HG03064 (cell line): Measurements from ENCODE around the gene SLX4.

Source experiments
- ATAC-seq: cut with Tn5 transposase; IDR thresholded peaks from one replicate; pipeline ENCODE4 v1.9.1; 2021; ENCODE audit warnings: low read depth; ENCODE audit not compliant: unreplicated experiment

The SLX4 gene

DNA sequence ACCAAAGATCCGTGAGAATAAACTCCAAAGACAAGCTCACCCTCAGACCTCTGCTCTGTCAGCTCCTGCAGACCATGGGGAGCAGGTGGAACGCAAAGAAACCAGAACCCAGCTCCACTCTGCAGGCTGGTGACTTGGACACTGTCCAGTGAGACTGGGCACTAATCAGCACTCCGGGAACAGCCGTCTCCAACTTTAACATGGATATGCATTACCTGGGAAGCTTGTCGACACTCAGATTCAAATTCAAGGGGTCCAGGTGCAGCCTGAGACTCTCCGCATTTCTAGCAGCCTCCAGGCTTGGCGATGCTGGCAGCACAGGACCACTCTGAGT, 9.1 kb downstream of the SLX4 start:
- ATAC-seq: no peak

DNA sequence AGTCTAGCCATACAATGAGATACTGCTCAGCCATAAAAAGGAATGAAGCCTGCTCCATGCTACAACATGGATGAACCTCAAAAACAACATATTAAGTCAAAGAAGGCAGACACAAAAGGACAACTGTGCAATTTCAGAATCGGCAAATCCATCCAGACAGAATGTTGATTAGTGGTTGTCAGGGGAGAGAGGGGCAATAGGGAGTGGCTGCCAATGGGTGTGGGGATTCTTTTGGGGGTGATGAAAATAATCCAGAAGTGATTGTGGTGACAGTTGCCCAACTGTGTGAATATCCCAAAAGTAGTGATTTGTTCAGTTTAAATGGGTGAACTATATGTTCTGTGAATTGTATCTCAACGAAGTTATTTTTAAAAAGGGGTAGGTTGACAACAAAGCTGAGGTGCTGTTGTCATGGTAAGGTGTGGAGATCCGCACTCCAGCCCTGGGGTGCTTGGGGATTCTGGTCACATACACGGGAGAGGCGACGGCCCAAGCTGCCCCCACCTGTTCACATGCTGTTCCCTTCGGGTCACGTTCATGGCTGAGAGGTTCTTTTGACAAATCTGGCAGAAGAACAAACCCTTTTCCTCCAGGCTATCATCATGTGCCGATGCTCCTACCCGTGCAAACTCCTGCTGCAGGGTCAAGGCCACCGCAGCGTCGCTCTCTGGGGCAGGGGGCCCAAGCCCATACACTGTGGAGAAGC, 9.6 kb downstream of the SLX4 start:
- no peak for ATAC-seq

DNA sequence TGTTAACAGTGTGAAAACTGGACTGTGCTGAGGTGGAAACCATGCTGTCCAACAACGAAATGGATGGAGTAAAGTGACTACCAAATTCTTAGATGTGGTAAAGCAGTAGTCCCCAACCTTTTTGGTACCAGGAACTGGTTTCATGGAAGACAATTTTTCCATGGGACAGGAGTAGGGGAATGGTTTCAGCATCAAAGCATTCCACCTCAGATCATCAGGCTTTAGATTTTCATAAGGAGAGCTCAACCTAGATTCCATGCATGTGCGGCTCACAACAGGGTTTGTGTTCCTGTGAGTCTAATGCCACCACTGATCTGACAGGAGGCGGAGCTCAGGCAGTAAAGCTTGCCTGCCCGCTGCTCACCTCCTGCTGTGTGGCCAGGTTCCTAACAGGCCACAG, 11.5 kb downstream of the SLX4 start:
- ATAC-seq: no peak

DNA sequence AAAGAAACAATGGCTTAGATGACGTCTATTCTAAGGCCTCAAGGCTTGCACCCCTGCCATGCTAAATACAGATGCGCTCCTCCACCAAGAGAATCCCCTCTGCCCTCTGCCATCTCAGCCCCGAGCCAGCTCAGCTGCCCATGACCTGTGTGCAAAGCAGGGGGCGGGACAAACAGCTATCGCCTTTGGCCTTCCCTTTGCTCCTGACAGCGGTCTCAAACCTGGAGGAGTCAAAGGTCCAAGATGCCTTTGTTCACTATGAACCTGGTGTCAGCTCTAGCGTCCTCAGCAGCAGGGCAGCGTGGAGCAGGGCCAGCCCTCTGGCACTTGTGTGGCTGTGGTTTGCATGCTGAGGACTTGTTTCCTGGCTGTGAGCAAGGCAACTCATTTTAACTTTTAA, 12.3 kb downstream of the SLX4 start:
- ATAC-seq: no peak

- ATAC-seq: no peak
Measured at GRCh38 chr16:3598236-3598635, 13.2 kb downstream of the SLX4 start.

DNA sequence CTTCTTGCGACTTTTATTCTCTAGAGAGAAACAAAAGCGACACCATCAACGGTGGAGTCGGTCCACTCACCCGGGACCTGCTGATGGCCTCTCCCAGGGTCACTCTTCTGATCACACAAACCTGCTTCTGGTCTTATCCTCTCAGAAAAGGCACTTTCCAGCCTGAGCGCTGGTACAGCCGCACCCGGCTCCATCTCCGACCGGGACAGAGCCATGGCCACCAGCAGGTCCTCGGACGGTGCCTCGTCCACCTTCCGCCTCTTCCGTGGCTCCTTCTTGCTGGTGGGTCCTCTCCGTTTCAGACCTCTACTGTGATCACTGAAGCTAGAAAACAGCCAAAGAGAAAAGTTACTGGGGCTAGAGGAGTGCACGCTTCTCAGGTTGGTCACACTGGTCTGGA, 13.7 kb downstream of the SLX4 start:
- ATAC-seq: no peak

- ATAC-seq: no peak
Measured at GRCh38 chr16:3597226-3597625, 14.2 kb downstream of the SLX4 start.

DNA sequence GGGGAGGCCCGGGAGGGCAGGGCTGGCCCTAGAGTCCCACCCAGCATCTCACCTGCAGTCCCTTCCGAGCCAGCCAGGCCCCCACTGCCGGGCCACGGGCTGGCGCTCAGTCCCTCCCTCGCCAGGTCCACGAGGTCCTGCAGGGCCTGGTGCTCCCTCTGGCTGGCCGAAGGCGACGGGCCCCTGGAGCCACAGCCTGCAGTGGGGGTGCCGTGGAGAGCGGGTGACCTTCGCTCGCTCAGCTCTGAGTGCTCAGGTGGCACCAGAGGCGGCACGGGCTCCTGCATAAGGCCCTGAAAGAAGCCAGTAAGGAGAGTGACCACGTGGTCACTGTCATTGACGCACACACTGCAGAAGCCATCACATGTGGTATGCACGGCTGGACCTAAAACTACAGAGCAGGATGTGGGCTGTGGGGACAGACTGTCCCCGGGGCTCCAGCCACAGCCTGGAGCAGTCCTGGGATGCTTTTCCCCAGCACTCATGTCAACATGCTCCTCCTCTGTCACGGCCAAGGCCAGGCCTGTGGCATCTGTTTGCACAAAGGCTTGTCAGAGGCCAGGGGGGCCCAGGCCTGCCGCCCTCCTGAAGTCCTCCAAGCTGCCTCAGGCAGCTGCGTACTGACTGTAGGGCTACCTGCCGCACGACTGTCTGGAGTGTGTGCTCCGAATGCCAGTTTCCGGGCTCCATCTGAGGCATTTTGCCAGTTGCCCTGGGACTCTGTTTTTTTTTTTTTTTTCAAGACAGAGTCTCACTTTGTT, 15.1 kb downstream of the SLX4 start:
- ATAC-seq: no peak

GRCh38 chr16:3595521-3596021, 15.8 kb downstream of the SLX4 start:
- ATAC-seq: no peak

GRCh38 chr16:3595110-3595486, 16.3 kb downstream of the SLX4 start:
- ATAC-seq: no peak

- ATAC-seq: no peak
Measured at GRCh38 chr16:3594316-3595109, 16.9 kb downstream of the SLX4 start.

DNA sequence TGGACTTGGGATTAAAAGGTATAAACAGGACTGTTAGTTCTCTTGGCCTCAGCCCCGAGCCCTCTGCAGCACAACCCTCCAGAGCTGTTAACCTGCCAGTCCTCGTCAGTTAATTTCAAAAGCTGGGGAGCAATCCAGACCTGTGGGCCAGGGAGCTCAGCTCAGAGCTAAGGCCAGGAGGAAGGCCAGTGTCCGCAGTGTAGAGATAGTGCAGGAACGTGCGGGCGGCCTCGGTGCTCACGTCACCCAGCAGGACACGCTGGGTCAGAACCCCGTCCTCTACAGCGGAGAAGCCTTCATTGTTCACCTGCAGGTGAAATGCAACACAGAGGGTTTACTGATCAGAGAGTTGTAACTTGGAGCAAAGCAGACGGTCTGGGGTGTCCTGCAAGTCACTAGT, 18.8 kb downstream of the SLX4 start:
- ATAC-seq: no peak

DNA sequence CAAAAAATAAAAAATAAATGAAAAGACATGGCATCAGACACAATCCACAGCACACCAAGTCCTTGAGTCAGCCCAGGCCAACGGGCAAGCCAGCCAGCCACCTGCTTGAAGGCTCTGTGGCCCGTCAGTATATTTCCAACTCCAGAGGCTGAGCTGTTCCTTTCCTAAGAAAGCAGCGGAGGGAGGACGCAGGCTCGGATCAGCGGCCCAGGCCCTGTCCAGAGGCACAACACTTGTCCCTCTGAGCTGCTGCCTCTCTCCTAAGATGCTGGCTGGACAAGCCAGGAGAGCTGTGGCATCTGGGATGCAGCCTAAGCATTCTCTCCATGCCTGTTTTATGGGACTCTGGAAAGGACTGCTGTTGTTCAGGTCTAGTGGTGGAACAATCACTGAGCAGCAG, 19.4 kb downstream of the SLX4 start:
- no peak for ATAC-seq

DNA sequence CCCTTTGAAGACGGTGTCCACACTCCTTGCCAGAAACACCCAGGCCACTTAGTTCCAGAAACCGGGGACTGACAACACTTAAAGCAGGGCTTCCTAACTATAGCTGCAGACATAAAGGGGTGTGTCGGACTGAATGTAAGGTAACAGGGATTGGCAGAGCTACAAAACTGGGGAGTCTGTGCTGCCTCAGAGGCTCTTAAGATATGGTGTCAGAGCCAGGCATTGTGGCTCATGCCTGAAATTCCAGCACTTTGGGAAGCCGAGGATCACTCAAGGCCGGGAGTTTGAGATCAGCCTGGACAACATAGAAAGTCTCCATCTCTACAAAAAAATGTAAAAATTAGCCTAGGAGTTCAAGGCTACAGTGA, 20.0 kb downstream of the SLX4 start:
- no peak for ATAC-seq

DNA sequence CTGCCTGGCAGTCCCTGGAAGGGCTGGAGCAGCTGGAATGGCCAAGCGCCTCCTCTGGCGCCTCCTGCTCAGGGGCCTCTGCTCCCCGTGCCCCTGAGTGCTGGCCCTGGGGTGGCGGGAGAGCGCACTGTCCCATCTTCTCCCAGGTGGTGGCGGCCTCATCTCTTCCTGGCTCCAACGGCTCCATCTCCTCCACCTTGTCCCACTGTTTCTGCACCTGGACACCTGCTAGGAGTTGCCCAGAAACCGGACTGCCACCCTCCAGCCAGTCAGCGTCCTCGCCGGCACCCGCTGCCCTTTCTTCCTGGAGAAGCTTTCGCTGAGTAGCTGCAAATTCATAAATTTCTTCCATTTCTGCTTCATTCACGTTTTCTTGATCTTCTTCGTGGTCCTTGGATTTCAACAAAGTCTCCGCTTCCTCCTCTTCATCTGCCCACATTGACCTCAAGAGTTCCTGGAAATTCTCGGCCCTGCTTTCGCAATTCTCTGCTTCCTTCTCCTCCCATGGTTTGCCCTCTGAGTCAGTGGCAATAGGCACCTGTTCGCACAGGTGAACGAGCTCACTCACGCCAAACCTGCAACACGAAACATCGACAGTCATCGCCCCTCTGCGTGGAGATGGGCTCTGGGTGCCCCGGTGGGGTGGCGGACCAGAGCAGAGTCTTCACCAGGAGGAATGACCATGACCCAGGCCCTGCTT, 20.5 kb downstream of the SLX4 start:
- no peak for ATAC-seq

- ATAC-seq: no peak
Measured at GRCh38 chr16:3589991-3590701, 21.3 kb downstream of the SLX4 start.

DNA sequence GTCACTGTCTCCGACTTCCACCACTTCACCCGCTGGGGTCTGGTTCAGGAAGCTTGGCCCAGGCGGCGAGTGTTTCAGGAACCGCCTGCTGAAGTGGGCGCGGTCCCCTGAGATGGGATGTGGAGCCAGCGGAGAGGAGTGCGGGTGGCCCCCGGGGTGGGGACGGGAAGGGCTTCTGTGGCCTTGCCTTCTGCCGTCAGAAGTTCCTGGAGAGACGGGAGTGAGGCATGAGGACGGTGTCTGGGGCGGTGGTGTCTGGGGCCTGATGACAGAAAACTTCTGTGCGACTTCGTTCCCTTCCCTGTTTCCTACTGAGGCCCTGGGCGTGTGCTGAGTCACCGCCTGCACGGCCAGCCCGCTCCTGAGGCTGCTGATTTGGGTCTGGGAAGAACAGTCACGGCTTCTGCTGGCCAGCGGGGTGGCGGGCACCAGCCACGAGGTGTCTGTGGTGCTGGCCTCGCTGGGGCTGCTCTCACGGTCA, 21.9 kb downstream of the SLX4 start:
- no peak for ATAC-seq

- ATAC-seq: no peak
Measured at GRCh38 chr16:3589001-3589400, 22.4 kb downstream of the SLX4 start.

DNA sequence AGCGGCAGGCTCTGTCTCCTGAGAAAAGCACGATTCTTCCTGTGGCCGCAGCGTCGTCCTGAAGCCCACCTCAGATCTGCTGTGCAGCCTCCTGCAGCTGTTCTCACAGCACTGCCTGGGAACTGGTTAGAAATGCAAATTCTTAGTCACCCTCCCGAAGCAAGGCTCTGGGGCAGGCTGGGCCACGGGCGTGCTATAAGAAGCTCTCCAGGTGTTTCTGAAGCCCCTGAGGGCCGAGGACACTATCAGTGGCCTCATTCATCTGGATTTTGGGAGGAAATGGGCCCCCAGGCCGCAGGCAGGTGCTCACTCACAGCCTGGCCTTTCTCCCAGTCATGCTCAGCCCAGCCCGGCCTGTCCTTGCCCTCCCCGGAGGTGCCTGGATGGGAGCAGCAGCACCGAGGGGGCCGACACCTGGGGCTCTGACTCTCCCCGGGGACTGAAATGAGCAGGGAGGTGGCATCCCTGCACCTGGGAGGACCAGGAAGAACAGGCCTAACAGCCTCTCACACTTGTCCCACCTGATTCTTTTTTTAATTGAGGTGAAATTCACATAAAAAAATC, 23.8 kb downstream of the SLX4 start:
- ATAC-seq: no peak

DNA sequence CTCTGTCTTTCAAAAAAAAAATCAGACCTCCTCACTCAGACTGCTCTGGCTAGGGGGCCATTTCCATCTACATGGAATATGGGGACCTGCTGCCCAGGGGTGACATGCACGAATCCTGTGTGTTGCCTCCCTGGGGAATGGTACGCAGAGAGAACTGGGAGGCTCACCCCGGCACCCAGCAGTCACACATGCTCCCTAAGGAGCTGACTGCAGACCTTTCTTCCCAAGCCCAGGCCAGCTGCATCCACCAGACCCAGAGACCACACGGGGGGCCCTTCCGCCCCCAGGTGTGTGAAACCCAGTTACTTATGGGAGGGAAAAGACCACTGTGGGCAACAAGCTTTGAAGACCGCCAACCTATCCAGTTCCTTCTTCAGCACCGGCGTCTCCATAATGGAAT, 27.0 kb downstream of the SLX4 start:
- ATAC-seq: no peak
